HEK293 (cell line): Measurements from ENCODE around the gene FBXO45.

Experiments
- CTCF ChIA-PET: fragments of 350-600 bp; formaldehyde crosslinking; extraction: SDS; loops from one replicate; lab custom pipeline; 2021; ENCODE audit warnings: antibody characterized with exemption; lab: Yijun Ruan, JAX
- POLR2A ChIA-PET: fragments of 300-600 bp; formaldehyde crosslinking; extraction: SDS; loops from one replicate; lab custom pipeline; 2020; ENCODE audit warnings: antibody characterized with exemption, inconsistent platforms; lab: Yijun Ruan, JAX
- H3K27ac ChIP-seq: fragments of 200-500 bp; sonication (Bioruptor generic); 2 replicates; pipeline ENCODE4 v1.5.1; 2014; ENCODE audit warnings: low read depth, low read length, control low read depth, inconsistent platforms; ENCODE audit errors: extremely low read depth
- H3K36me3 ChIP-seq, 2 experiments: fragments of 200-500 bp in 1 of 2; sonication (Bioruptor generic) in 1 of 2; 1 replicate in 1 of 2; 2 replicates in 1 of 2; pipeline ENCODE4 v1.5.1; 2014 to 2017; ENCODE audit warnings: inconsistent platforms in 2 of 2, low read length in 2 of 2; ENCODE audit not compliant: control insufficient read depth in 2 of 2, insufficient read depth in 1 of 2
- H3K4me1 ChIP-seq: fragments of 200-500 bp; sonication (Bioruptor generic); 2 replicates; pipeline ENCODE4 v1.5.1; 2014; ENCODE audit warnings: mild to moderate bottlenecking, low read length, inconsistent platforms; ENCODE audit not compliant: control insufficient read depth, insufficient read depth
- H3K4me3 ChIP-seq: 2 replicates; pipeline ENCODE4 v1.5.1; 2011; ENCODE audit warnings: low read depth, mild to moderate bottlenecking, control low read depth, low read length, moderate library complexity
- H3K9me3 ChIP-seq: fragments of 200-500 bp; sonication (Bioruptor generic); 2 replicates; pipeline ENCODE4 v1.5.1; 2014; ENCODE audit warnings: low read depth, low read length, inconsistent platforms; ENCODE audit not compliant: control insufficient read depth, insufficient read depth
- IKZF3 ChIP-seq: fragments of 450-650 bp; IDR thresholded peaks from 2 replicates; pipeline ENCODE4 v1.5.0; 2018; ENCODE audit warnings: missing biosample characterization, mild to moderate bottlenecking, missing genetic modification characterization, moderate library complexity
- KLF1 ChIP-seq: fragments of 450-650 bp; formaldehyde crosslinking; IDR thresholded peaks from 2 replicates; pipeline ENCODE4 v1.5.1; 2016; ENCODE audit warnings: missing biosample characterization, missing genetic modification characterization
- RBAK ChIP-seq: fragments of 450-650 bp; formaldehyde crosslinking; IDR thresholded peaks from 2 replicates; pipeline ENCODE4 v1.5.1; 2016; ENCODE audit warnings: missing biosample characterization, missing genetic modification characterization
- WT1 ChIP-seq: fragments of 450-650 bp; formaldehyde crosslinking; IDR thresholded peaks from 2 replicates; pipeline ENCODE4 v1.5.1; 2016; ENCODE audit warnings: missing biosample characterization, missing genetic modification characterization
- ZBTB21 ChIP-seq: fragments of 450-650 bp; formaldehyde crosslinking; IDR thresholded peaks from 2 replicates; pipeline ENCODE4 v1.5.1; 2017; ENCODE audit warnings: missing biosample characterization, missing genetic modification characterization
- ZFP37 ChIP-seq: fragments of 450-650 bp; formaldehyde crosslinking; IDR thresholded peaks from 2 replicates; pipeline ENCODE4 v1.5.1; 2016; ENCODE audit warnings: missing biosample characterization, missing genetic modification characterization
- ZNF146 ChIP-seq: fragments of 450-650 bp; formaldehyde crosslinking; IDR thresholded peaks from 2 replicates; pipeline ENCODE4 v1.5.1; 2016; ENCODE audit warnings: missing biosample characterization, missing genetic modification characterization
- ZNF2 ChIP-seq: fragments of 450-650 bp; formaldehyde crosslinking; IDR thresholded peaks from 2 replicates; pipeline ENCODE4 v1.5.1; 2016; ENCODE audit warnings: missing biosample characterization, missing genetic modification characterization
- ZNF366 ChIP-seq: fragments of 450-650 bp; formaldehyde crosslinking; conservative IDR thresholded peaks from 2 replicates; pipeline ENCODE4 v1.5.1; 2016; ENCODE audit warnings: missing biosample characterization, missing genetic modification characterization
- ZNF391 ChIP-seq: fragments of 450-650 bp; formaldehyde crosslinking; IDR thresholded peaks from 2 replicates; pipeline ENCODE4 v1.5.1; 2016; ENCODE audit warnings: low read depth, missing biosample characterization, missing genetic modification characterization, borderline replicate concordance
- ZNF555 ChIP-seq: fragments of 450-650 bp; formaldehyde crosslinking; conservative IDR thresholded peaks from 2 replicates; pipeline ENCODE4 v1.5.1; 2017; ENCODE audit warnings: missing biosample characterization, mild to moderate bottlenecking, missing genetic modification characterization, inconsistent platforms
- ZNF626 ChIP-seq: fragments of 450-650 bp; sonication (Bioruptor Pico); formaldehyde crosslinking; IDR thresholded peaks from 2 replicates; pipeline ENCODE4 v1.5.1; 2018; ENCODE audit warnings: missing biosample characterization, missing genetic modification characterization, inconsistent platforms
- ZNF792 ChIP-seq: fragments of 450-650 bp; formaldehyde crosslinking; IDR thresholded peaks from 2 replicates; pipeline ENCODE4 v1.5.1; 2016; ENCODE audit warnings: missing biosample characterization, missing genetic modification characterization
- TF ChIP-seq, protein P1 (sequence below): fragments of 450-650 bp; formaldehyde crosslinking; IDR thresholded peaks from 2 replicates; pipeline ENCODE4 v1.5.1; 2016; ENCODE audit warnings: missing biosample characterization, missing genetic modification characterization, borderline replicate concordance
- TF ChIP-seq, protein P2 (sequence below): fragments of 450-650 bp; formaldehyde crosslinking; IDR thresholded peaks from 2 replicates; pipeline ENCODE4 v1.5.1; 2017; ENCODE audit warnings: missing biosample characterization, missing genetic modification characterization
- TF ChIP-seq, protein P3 (sequence below): fragments of 450-650 bp; formaldehyde crosslinking; optimal IDR thresholded peaks from 2 replicates; pipeline ENCODE3; 2016; ENCODE audit warnings: missing biosample characterization, mild to moderate bottlenecking, missing genetic modification characterization
- TF ChIP-seq, protein P4 (sequence below): fragments of 450-650 bp; formaldehyde crosslinking; IDR thresholded peaks from 2 replicates; pipeline ENCODE4 v1.5.1; 2016; ENCODE audit warnings: missing biosample characterization, missing genetic modification characterization

FBXO45 gene

DNA sequence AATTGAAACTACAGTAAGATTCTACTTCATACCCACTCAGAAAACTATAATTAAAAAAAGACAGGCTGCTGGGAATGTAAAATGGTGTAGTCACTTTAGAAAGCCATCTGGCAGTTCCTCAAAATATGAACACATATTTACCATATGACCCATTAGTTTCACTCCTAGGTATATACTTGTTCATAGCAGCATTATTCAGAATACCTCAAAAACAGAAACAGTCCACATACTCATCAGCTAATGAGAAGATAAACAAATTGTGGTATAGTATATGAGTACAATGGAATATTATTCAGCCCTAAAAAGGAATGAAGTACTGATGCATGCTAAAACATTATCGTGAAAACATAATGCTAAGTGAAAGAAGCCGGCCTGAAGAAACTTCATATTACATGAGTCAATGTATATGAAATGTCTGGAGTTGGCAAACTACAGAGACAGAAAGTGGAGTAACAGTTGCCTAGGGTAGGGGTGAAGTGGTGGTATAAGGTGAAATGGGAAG, 23.9 kb upstream of the FBXO45 start:
- no peaks in the 10 kb centered on the region for H3K4me1 ChIP-seq
- H3K36me3 ChIP-seq: no peaks in the 10 kb centered on the region
- CTCF ChIA-PET: no interaction called here
- no peak overlapping the region for H3K27ac ChIP-seq
- no peak for TF ChIP-seq ZNF2 (tag by site-specific recombination)
- peak; percentile 41 for TF ChIP-seq ZNF146 (tag by site-specific recombination)
- H3K9me3 ChIP-seq: no peaks in the 10 kb centered on the region
- H3K4me3 ChIP-seq: no peak overlapping the region
- POLR2A ChIA-PET: no interaction called here

DNA sequence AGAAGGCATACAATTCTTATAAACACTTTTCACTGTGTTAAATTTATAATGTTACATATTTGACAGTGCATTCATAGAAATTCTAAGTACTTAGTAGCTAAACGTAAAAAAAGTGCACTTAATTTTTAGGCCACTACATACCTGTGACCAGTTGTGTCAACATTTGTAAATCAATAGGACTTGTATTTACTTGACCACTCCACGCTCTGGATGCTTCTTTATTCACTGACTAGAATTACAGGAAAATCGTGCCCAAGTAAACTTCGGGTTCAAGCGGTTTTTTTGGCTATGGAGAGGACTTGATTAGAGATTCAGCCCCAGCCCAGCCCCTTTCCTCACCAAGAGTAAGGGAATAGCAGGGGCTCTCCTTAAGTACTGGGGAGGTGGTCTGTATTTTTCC, 21.9 kb upstream of the FBXO45 start:
- ChIA-PET POLR2A (no interaction called here), CTCF (no interaction called here)
- Histone ChIP-seq H3K9me3 (no peaks in the 10 kb centered on the region), H3K27ac (no peak overlapping the region), H3K36me3 (no peaks in the 10 kb centered on the region), H3K4me3 (no peak overlapping the region), H3K4me1 (no peaks in the 10 kb centered on the region)
- TF ChIP-seq ZNF792 (tag by site-specific recombination): no peak
- no peak for TF ChIP-seq ZFP37 (tag by site-specific recombination)
- TF ChIP-seq, protein P1, sequence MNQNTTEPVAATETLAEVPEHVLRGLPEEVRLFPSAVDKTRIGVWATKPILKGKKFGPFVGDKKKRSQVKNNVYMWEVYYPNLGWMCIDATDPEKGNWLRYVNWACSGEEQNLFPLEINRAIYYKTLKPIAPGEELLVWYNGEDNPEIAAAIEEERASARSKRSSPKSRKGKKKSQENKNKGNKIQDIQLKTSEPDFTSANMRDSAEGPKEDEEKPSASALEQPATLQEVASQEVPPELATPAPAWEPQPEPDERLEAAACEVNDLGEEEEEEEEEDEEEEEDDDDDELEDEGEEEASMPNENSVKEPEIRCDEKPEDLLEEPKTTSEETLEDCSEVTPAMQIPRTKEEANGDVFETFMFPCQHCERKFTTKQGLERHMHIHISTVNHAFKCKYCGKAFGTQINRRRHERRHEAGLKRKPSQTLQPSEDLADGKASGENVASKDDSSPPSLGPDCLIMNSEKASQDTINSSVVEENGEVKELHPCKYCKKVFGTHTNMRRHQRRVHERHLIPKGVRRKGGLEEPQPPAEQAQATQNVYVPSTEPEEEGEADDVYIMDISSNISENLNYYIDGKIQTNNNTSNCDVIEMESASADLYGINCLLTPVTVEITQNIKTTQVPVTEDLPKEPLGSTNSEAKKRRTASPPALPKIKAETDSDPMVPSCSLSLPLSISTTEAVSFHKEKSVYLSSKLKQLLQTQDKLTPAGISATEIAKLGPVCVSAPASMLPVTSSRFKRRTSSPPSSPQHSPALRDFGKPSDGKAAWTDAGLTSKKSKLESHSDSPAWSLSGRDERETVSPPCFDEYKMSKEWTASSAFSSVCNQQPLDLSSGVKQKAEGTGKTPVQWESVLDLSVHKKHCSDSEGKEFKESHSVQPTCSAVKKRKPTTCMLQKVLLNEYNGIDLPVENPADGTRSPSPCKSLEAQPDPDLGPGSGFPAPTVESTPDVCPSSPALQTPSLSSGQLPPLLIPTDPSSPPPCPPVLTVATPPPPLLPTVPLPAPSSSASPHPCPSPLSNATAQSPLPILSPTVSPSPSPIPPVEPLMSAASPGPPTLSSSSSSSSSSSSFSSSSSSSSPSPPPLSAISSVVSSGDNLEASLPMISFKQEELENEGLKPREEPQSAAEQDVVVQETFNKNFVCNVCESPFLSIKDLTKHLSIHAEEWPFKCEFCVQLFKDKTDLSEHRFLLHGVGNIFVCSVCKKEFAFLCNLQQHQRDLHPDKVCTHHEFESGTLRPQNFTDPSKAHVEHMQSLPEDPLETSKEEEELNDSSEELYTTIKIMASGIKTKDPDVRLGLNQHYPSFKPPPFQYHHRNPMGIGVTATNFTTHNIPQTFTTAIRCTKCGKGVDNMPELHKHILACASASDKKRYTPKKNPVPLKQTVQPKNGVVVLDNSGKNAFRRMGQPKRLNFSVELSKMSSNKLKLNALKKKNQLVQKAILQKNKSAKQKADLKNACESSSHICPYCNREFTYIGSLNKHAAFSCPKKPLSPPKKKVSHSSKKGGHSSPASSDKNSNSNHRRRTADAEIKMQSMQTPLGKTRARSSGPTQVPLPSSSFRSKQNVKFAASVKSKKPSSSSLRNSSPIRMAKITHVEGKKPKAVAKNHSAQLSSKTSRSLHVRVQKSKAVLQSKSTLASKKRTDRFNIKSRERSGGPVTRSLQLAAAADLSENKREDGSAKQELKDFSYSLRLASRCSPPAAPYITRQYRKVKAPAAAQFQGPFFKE (tag by site-specific recombination): no peak
- no peak for TF ChIP-seq ZBTB21 (tag by site-specific recombination)
- no peak for TF ChIP-seq WT1 (tag by site-specific recombination)

DNA sequence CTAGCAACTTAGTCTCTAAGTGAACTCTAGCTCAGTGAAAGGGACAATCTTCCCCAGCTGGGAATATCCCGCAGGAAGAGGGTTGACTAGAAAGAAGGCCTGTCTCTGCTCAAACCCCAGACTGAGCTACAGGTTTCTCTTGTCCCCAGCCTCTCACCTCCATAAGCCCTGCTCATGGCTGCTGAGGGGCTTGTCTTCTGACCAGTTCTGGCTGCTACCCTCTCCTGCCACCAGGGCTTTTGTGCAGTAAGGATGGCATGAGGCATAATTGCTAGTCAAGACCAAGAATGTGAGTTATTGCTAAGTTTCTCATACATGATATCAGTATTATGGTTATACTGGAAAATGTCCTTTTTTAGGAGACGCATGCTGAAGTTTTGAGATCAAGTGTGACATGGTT, 21.4 kb upstream of the FBXO45 start:
- no peaks in the 10 kb centered on the region for H3K36me3 ChIP-seq
- H3K27ac ChIP-seq: no peak overlapping the region
- H3K4me3 ChIP-seq: no peak overlapping the region
- ChIA-PET CTCF (interaction anchor here (0.6 kb wide), 1 partner anchor 38 kb away, joined by 6 read pairs; no protein-coding TSS in a partner anchor), POLR2A (interaction anchor here (0.7 kb wide), 1 partner anchor 21 kb away, joined by 3 read pairs; the partner anchor contains the start of genes FBXO45 and WDR53)
- no peaks in the 10 kb centered on the region for H3K4me1 ChIP-seq
- no peaks in the 10 kb centered on the region for H3K9me3 ChIP-seq
- TF ChIP-seq, protein P2, sequence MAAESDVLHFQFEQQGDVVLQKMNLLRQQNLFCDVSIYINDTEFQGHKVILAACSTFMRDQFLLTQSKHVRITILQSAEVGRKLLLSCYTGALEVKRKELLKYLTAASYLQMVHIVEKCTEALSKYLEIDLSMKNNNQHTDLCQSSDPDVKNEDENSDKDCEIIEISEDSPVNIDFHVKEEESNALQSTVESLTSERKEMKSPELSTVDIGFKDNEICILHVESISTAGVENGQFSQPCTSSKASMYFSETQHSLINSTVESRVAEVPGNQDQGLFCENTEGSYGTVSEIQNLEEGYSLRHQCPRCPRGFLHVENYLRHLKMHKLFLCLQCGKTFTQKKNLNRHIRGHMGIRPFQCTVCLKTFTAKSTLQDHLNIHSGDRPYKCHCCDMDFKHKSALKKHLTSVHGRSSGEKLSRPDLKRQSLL (tag by site-specific recombination): no peak
- TF ChIP-seq ZNF391 (no peak), ZNF626 (tag by site-specific recombination) (no peak), ZNF366 (tag by site-specific recombination) (no peak), KLF1 (tag by site-specific recombination) (no peak), IKZF3 (tag by site-specific recombination) (no peak), ZNF555 (tag by site-specific recombination) (no peak), RBAK (tag by site-specific recombination) (no peak)
- TF ChIP-seq, protein P3, sequence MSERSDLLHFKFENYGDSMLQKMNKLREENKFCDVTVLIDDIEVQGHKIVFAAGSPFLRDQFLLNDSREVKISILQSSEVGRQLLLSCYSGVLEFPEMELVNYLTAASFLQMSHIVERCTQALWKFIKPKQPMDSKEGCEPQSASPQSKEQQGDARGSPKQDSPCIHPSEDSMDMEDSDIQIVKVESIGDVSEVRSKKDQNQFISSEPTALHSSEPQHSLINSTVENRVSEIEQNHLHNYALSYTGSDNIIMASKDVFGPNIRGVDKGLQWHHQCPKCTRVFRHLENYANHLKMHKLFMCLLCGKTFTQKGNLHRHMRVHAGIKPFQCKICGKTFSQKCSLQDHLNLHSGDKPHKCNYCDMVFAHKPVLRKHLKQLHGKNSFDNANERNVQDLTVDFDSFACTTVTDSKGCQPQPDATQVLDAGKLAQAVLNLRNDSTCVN (tag by site-specific recombination): no peak
- TF ChIP-seq, protein P4, sequence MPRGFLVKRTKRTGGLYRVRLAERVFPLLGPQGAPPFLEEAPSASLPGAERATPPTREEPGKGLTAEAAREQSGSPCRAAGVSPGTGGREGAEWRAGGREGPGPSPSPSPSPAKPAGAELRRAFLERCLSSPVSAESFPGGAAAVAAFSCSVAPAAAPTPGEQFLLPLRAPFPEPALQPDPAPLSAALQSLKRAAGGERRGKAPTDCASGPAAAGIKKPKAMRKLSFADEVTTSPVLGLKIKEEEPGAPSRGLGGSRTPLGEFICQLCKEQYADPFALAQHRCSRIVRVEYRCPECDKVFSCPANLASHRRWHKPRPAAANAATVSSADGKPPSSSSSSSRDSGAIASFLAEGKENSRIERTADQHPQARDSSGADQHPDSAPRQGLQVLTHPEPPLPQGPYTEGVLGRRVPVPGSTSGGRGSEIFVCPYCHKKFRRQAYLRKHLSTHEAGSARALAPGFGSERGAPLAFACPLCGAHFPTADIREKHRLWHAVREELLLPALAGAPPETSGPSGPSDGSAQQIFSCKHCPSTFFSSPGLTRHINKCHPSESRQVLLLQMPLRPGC (tag by site-specific recombination): no peak
